Measurements from ENCODE around the gene TRAPPC2. TPM values are rescaled to one million over a fixed set of nuclear protein-coding genes. Genes with fewer than 3 reads are reported as not detected.

Gene TRAPPC2
- polyA plus RNA-seq, 1 of the 3 experiments (the other 2 are of a cell fraction): 10.4 TPM

DNA sequence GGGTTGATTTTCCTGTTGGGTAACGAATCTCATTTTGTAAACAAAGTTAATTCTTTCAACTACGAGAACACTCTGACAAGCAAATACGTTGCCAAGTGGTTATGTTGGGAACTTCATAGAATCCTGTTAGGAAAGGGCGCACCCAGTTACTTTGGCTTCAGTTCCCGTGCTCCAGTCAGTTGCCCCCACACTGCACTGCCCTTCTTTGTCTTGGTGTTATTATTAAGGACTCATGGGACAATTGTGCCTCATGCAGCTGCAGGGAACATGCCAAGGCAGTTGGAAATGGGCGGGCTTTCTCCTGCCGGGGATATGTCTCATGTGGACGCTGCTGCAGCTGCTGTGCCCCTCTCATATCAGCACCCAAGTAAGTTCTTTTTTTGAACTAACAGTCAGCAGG is 29.1 kb upstream of the TRAPPC2 start:
- Histone ChIP-seq H3K9ac (no peak overlapping the region), H3K36me3 (replicated peaks in 1 of 2; ENCODE audit: control insufficient read depth in 1 of 2, insufficient read depth in 2 of 2, low read length in 1 of 2) (peaks cover 66 to 88% of the 10 kb centered on the region in 2 experiments), H3K27me3 (ENCODE audit: insufficient read depth) (no peaks in the 10 kb centered on the region), H3K9me3 (no peaks in the 10 kb centered on the region), H3K27ac (ENCODE audit: low read depth in 2 of 2, low read length in 1 of 2) (no peak overlapping the region), H2AFZ (ENCODE audit: low read depth) (no peak overlapping the region), H3K4me2 (no peak overlapping the region), H3K4me3 (ENCODE audit: low read depth in 2 of 2, low read length in 1 of 2) (no peak overlapping the region), H4K20me1 (ENCODE audit: insufficient read depth) (no peaks in the 10 kb centered on the region), H3F3A (replicated peaks; ENCODE audit: insufficient read depth) (no peaks in the 10 kb centered on the region), H3K4me1 (ENCODE audit: control insufficient read depth in 1 of 2, insufficient read depth in 2 of 2, low read depth in 1 of 2, low read length in 1 of 2) (peaks cover 0 to 2% of the 10 kb centered on the region in 2 experiments; a peak in 1 of 4 replicates), H3K9me2 (no peaks in the 10 kb centered on the region), H3K79me2 (ENCODE audit: insufficient read depth) (no peaks in the 10 kb centered on the region; the same call in 1 of the 2 replicates)
- 95% methylated on average over 8 of the region's 8 CpGs for WGBS (ENCODE audit: low lambda C conversion rate)
- POLR2A ChIA-PET: no interaction called here
- DNase-seq: no peak
- TF ChIP-seq JUND (IDR thresholded peaks at IDR 0.05) (no peak), NRF1 (IDR thresholded peaks at IDR 0.05; ENCODE audit: low read depth, low read length) (no peak), FOXJ3 (CRISPR knock-in tag; IDR thresholded peaks at IDR 0.05) (no peak), MXI1 (IDR thresholded peaks at IDR 0.05; ENCODE audit: low read depth, low read length) (no peak), GATA2 (CRISPR knock-in tag; IDR thresholded peaks at IDR 0.05) (no peak), YY1 (IDR thresholded peaks at IDR 0.05; ENCODE audit: low read depth) (no peak), TEAD4 (IDR thresholded peaks at IDR 0.05; ENCODE audit: borderline replicate concordance, insufficient read depth) (no peak), ELF1 (IDR thresholded peaks at IDR 0.05) (no peak), EP300 (IDR thresholded peaks at IDR 0.05; ENCODE audit: borderline replicate concordance in 1 of 2, low read depth in 1 of 2, low read length in 1 of 2) (no peak), FOSL2 (IDR thresholded peaks at IDR 0.05; ENCODE audit: borderline replicate concordance, low read depth) (no peak), RCOR1 (IDR thresholded peaks at IDR 0.05; ENCODE audit: low read length) (no peak), RXRA (IDR thresholded peaks at IDR 0.05; ENCODE audit: borderline replicate concordance, low read depth) (no peak)
- TF ChIP-seq, protein P1, sequence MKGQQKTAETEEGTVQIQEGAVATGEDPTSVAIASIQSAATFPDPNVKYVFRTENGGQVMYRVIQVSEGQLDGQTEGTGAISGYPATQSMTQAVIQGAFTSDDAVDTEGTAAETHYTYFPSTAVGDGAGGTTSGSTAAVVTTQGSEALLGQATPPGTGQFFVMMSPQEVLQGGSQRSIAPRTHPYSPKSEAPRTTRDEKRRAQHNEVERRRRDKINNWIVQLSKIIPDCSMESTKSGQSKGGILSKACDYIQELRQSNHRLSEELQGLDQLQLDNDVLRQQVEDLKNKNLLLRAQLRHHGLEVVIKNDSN (IDR thresholded peaks at IDR 0.05; ENCODE audit: borderline replicate concordance, low read depth): no peak
- CTCF ChIA-PET: interaction anchor here (1.7 to 4.2 kb wide), 2 partner anchors 13 to 269 kb away, joined by 5 to 20 read pairs; no protein-coding TSS in a partner anchor

DNA sequence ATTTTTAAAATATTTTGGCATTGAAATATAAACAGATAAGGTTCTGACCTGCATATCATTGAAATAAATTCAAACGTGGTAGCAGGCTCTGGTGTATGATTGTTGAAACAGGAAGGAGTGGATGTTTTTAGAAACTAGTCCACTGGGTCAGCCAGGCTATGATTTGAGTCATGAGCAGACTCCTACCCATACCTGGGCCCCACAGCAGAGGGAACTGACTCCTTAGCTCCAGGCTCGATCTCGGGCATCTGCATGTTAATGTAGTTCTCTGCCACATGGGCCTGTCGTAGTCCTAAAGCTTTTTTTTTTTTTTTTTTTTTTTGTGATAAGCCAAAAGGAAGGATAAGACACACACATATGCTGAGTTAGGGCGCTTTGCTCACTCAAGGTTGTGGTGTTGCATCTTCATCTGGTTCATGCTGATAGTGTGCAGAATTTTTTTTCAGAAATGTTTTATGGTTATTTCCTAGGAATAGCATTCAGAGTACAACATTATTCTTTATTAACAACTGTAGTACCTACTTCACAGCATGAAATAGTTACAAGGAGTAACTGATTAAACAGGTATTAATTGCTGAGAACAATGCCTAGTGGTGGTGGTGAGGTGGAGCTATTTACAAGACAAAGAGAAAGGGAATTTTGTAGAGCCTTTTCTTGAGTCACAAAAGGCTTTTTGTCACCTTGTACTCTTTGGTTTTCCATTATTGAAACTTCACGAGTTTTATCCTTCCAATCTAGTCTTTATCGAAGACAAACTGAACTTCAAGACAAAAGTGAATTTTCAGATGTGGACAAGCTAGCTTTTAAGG is 27.4 kb upstream of the TRAPPC2 start:
- peak; percentile 13 for DNase-seq
- no peak overlapping the region for H3K27ac ChIP-seq (ENCODE audit: low read depth in 2 of 2, low read length in 1 of 2)
- ChIA-PET CTCF (interaction anchor here (0.8 to 4.2 kb wide), 4 partner anchors 11 to 270 kb away, joined by 3 to 20 read pairs (median 6); no protein-coding TSS in a partner anchor), POLR2A (no interaction called here)
- no peaks in the 10 kb centered on the region for H3K27me3 ChIP-seq (ENCODE audit: insufficient read depth)
- peaks cover 0 to 2% of the 10 kb centered on the region in 2 experiments; a peak in 1 of 4 replicates for H3K4me1 ChIP-seq (ENCODE audit: control insufficient read depth in 1 of 2, insufficient read depth in 2 of 2, low read depth in 1 of 2, low read length in 1 of 2)
- H3K36me3 ChIP-seq (replicated peaks in 1 of 2; ENCODE audit: control insufficient read depth in 1 of 2, insufficient read depth in 2 of 2, low read length in 1 of 2): peaks cover 62 to 88% of the 10 kb centered on the region in 2 experiments
- no peak overlapping the region for H3K4me3 ChIP-seq (ENCODE audit: low read depth in 2 of 2, low read length in 1 of 2)
- no peaks in the 10 kb centered on the region for H3K9me2 ChIP-seq
- no peak overlapping the region for H3K4me2 ChIP-seq
- H3F3A ChIP-seq (replicated peaks; ENCODE audit: insufficient read depth): peaks cover 3% of the 10 kb centered on the region
- 77% methylated on average over 7 of the region's 7 CpGs for WGBS (ENCODE audit: low lambda C conversion rate)
- H3K9me3 ChIP-seq: no peaks in the 10 kb centered on the region
- no peaks in the 10 kb centered on the region for H4K20me1 ChIP-seq (ENCODE audit: insufficient read depth)
- H3K79me2 ChIP-seq (ENCODE audit: insufficient read depth): no peaks in the 10 kb centered on the region
- H2AFZ ChIP-seq (ENCODE audit: low read depth): no peak overlapping the region
- H3K9ac ChIP-seq: no peak overlapping the region
- TF ChIP-seq, protein P2, sequence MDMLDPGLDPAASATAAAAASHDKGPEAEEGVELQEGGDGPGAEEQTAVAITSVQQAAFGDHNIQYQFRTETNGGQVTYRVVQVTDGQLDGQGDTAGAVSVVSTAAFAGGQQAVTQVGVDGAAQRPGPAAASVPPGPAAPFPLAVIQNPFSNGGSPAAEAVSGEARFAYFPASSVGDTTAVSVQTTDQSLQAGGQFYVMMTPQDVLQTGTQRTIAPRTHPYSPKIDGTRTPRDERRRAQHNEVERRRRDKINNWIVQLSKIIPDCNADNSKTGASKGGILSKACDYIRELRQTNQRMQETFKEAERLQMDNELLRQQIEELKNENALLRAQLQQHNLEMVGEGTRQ (IDR thresholded peaks at IDR 0.05; ENCODE audit: borderline replicate concordance, low read depth, low read length): no peak
- TF ChIP-seq REST (IDR thresholded peaks at IDR 0.05; ENCODE audit: low read depth, low read length): no peak
- no peak for TF ChIP-seq TAF1 (IDR thresholded peaks at IDR 0.05; ENCODE audit: borderline replicate concordance, low read depth, low read length)
- TF ChIP-seq, protein P1 (IDR thresholded peaks at IDR 0.05; ENCODE audit: borderline replicate concordance, low read depth): no peak
- TF ChIP-seq JUND (IDR thresholded peaks at IDR 0.05): no peak
- no peak for TF ChIP-seq TEAD4 (IDR thresholded peaks at IDR 0.05; ENCODE audit: borderline replicate concordance, insufficient read depth)
- TF ChIP-seq EP300 (IDR thresholded peaks at IDR 0.05; ENCODE audit: borderline replicate concordance in 1 of 2, low read depth in 1 of 2, low read length in 1 of 2): no peak
- TF ChIP-seq NFIC (IDR thresholded peaks at IDR 0.05; ENCODE audit: borderline replicate concordance): no peak
- TF ChIP-seq, protein P3, sequence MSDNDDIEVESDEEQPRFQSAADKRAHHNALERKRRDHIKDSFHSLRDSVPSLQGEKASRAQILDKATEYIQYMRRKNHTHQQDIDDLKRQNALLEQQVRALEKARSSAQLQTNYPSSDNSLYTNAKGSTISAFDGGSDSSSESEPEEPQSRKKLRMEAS (IDR thresholded peaks at IDR 0.05; ENCODE audit: low read depth): no peak
- TF ChIP-seq MEF2A (IDR thresholded peaks at IDR 0.05; ENCODE audit: borderline replicate concordance, low read depth): no peak
